HG02884 (cell line): ENCODE data around the gene SIN3B.
"Not testable (repeated sequence)": the region's sequence is repeated elsewhere in the genome, so short reads cannot be mapped to it uniquely, and the experiment has no call there.

Source experiments
- ATAC-seq: cut with Tn5 transposase; IDR thresholded peaks from one replicate; pipeline ENCODE4 v1.9.1; 2021; ENCODE audit warnings: mild to moderate bottlenecking, moderate library complexity; ENCODE audit not compliant: unreplicated experiment

Gene SIN3B

DNA sequence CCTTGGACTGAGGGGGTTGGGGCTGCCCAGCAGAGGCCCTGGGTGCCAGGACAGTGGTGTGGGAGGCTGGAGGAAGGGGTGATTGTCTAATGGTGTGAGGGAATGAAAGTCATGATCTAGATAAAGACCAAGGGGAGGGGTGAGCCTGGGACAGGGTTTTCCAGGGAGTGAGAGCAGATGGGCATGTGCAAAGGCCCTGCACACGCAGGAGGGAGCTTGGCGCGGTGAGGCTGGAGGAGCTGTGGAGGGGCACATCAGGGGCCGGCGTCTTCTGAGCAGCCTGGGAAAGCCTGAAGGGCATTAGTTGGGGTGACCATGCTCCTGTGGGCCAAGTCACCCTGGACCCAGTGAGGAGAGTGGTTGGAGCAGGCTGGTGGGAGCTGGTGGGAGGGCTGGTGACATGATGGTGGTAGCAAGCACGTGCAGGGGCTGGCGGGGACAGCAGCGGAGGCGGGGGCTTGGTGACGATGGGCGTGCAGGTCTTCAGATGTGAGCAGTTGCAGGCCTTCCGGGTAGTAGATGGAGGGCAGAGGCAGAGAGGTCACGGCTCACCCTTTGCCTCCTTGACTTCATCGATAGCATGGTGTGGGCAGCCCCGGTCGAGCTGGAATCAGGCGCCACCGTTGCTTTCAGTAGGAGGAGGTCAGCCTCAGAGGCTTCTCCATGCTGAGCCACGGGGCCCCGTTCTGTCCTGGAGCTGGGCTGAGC lies 39.4 kb downstream of the SIN3B start:
- ATAC-seq: no peak

DNA sequence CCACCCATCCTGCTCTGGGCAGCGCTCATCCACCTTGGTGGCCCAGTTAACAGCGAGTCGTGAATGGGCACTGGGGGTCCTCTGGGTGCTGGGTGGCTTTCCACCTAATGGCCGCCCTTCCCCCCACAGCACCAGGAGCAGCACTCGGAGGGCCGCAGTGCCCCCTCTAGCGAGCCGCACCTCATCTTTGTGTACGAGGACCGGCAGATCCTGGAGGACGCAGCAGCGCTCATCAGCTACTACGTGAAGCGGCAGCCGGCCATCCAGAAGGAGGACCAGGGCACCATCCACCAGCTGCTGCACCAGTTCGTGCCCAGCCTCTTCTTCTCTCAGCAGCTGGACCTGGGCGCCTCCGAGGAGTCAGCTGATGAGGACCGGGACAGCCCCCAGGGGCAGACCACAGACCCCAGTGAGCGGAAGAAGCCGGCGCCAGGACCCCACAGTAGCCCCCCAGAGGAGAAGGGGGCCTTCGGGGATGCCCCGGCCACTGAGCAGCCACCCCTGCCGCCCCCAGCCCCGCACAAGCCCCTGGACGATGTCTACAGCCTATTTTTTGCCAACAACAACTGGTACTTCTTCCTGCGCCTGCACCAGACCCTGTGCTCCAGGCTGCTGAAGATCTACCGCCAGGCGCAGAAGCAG lies 40.3 kb downstream of the SIN3B start:
- no peak for ATAC-seq

DNA sequence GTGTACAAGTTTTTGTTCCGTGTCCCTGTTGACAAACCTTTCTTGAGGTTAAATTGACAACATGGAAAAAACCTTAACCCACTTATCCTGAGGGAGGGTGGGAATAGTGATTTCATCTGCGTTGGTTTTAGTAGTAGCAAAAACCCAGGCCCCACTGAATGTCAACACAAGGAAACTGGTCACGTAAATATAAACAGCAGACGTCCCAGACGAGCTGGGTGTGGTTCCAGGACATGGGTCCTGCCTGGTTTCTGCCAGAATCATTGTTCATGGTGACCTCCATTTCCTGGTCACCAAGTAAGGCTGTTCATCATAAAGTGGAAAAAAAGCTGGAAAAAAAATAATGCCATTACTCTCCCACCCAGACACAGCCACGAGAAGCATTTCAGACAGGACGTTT lies 42.7 kb downstream of the SIN3B start:
- no peak for ATAC-seq

- ATAC-seq: no peak
Measured at GRCh38 chr19:16872728-16873127, 43.5 kb downstream of the SIN3B start.

GRCh38 chr19:16873594-16873993 lies 44.4 kb downstream of the SIN3B start:
- no peak for ATAC-seq

GRCh38 chr19:16874250-16874977 lies 45.2 kb downstream of the SIN3B start:
- ATAC-seq: no peak

GRCh38 chr19:16874978-16875299 lies 45.7 kb downstream of the SIN3B start:
- not testable (repeated sequence) for ATAC-seq

- no peak for ATAC-seq
Measured at GRCh38 chr19:16875584-16876555, 46.7 kb downstream of the SIN3B start.

GRCh38 chr19:16876904-16877361 lies 47.7 kb downstream of the SIN3B start:
- no peak for ATAC-seq

DNA sequence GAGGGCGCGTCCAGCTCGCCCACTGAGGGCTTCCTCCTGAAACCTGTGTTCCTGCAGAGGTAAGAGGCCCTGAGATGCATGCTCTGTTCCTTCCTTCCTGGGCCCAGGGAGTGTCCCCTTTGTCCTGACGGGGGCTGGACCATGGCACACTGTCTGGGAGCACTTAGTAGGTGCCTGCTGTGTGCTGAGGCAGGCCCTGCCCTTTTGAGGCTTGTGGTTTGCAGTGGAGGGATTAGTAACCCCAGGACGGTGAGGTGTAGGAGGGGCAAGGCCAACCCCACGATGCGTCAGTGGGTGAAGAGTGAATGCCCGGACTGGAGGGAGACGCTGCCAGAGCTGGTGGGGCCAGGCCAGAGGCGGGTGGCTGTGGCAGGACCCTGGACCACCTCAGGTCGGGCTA lies 48.4 kb downstream of the SIN3B start:
- ATAC-seq: no peak

GRCh38 chr19:16878181-16878965 lies 49.2 kb downstream of the SIN3B start:
- no peak for ATAC-seq

- no peak for ATAC-seq
Measured at GRCh38 chr19:16880884-16881554, 51.8 kb downstream of the SIN3B start.

DNA sequence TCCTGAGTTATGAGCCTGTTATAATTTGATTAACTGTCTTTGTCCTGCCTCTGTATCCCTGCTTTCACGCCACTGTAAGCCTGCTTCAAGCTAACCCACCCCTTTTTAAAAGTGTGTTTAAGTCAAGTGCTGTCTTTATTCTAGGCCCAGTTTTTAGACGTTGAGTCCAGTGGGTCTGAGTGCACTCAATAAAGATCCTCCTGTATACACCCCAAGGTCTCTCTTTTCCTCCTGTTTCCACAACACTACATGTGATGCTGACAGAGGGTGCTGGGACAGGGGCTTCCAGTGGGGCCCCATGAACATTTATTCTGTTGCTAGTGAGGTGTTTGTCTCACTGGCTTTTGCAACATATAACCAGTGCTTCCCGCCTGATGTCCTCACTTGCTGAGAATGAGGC lies 52.9 kb downstream of the SIN3B start:
- no peak for ATAC-seq

DNA sequence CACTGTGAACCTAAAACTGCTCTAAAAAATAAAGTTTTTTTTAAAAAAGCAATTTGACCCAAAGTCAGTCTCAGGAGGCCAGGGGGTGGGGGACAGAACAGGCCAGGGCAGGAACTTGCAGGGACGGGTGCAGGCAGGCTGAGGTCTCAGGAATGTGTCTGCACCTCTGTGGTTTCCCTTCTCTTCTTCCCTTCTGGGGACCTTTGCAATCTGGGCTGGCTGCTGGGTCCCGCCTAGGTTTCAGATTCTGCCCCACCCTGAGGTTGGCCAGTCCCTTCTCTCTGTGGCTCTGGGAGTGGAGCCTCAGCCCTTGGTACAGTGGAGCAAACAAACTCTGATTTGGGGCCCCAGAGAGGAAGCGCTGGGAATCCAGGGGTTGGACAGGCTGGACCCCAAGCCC lies 54.3 kb downstream of the SIN3B start:
- no peak for ATAC-seq

DNA sequence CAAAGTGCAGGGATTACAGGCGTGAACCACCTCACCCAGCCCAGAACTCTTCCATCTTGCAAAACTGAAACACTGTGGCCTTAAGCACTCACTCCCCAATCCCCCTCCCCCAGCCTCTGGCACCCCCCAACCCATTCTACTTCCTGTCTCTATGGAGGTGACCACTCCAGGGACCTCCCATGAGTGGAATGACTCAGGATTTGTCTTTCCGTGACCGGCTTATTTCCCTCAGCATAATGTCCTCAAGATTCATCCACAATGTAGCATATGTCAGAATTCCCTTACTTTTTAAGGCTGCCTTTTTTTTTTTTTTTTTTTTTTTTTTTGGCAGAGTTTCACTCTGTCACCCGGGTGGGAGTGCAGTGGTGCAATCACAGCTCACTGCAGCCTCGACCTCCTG lies 56.0 kb downstream of the SIN3B start:
- ATAC-seq: no peak

DNA sequence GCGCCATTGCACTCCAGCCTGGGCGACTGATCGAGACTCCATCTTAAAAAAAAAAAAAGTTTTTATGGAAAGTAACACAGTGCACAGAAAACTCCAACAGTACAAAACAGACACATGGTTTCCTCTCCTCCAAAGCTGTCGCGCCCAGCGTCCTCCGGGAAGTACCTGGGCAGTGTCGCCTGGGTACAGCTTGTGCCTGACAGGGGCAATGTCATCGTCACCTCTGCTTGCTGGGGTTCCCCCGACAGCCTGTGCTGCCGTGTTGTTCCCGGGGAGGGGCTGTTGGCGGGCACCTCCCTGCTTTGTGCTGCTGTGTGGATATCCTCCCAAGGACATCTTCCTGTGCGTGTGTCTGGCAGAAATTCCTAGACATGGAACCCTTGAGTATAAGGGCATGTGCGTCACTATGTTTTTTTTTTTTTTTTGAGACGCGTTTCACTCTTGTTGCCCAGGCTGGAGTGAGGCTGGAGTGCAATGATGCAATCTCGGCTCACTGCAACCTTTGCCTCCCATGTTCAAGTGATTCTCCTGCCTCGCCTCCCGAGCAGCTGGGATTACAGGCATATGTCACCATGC lies 57.2 kb downstream of the SIN3B start:
- ATAC-seq: no peak

DNA sequence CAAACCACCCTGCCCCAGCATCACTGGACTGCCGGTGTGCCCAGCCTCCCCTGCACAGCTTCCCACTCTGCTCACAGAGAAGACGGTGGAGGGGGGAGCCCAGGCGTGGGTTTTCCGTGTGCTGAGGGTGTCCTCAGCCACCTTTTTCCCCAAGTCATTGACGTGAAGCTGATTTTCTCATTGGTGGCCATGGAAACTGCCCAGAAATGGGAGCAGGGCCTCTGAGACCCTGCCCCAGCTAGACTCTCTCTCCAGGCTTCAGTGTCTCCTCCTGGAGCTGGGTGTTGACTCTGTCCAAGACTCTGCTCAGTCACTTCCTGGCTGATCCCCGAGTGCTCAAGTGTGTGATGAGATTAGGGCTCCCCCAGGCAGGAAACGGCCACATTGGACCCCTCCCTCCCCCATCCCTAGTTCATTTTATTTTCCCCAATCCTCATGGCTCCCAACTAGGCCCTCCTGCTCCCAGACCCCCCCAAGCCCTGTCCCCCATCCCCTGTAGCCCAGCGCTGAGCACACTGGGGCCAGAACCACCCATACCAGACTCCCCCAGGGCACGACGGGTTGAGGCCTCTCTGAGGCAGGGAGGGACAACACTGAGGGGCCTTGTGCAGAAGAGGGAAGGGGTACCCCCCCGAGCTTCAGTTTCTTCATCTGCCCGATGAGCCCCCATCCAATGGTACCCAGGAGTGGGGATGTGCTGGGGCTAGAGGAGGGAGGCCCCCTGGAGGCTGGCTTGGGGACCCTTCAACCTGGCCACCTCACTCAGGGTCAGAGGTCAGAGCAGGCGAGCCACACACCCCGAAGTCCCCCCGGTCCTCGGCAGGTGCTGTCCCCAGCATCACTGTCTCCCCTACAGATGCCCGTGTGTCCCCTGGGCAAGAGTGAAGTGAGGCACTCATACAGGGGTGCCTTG lies 58.4 kb downstream of the SIN3B start:
- no peak for ATAC-seq

GRCh38 chr19:16888629-16889365 lies 59.6 kb downstream of the SIN3B start, which contains the start of gene F2RL3:
F2RL3 (plus strand) TSS chr19:16888999; CDS start chr19:16889190, 191 bp downstream.
- no peak for ATAC-seq
